Stimulated activated memory B cell treated with anti-CD40 and anti-IgM and Interleukin-4, amounts not matched to agents 10 μg/mL and 1 μg/mL and 100 μg/mL, for 72 hours (primary cell): ENCODE data around the gene LAMB4.
A peak's percentile ranks its signal among the peaks of the same experiment; 100 is the strongest.

ENCODE experiments used
- ATAC-seq: fragments of 150-1000 bp; cut with Tn5 transposase; 2 replicates; pipeline ENCODE4 v1.10.0; 2021
- H3K27ac Mint-ChIP-seq: one replicate; pipeline ENCODE4 v1.8.0; 2022; ENCODE audit warnings: mild to moderate bottlenecking, mixed read lengths
- H3K27me3 Mint-ChIP-seq: one replicate; pipeline ENCODE4 v1.8.0; 2022; ENCODE audit warnings: mixed read lengths
- H3K36me3 Mint-ChIP-seq: one replicate; pipeline ENCODE4 v1.8.0; 2022; ENCODE audit warnings: mixed read lengths
- H3K4me1 Mint-ChIP-seq: one replicate; pipeline ENCODE4 v1.8.0; 2022; ENCODE audit warnings: mixed read lengths
- H3K4me3 Mint-ChIP-seq: one replicate; pipeline ENCODE4 v1.8.0; 2022; ENCODE audit warnings: mild to moderate bottlenecking, moderate library complexity, mixed read lengths
- H3K9me3 Mint-ChIP-seq: one replicate; pipeline ENCODE4 v1.8.0; 2022; ENCODE audit warnings: mixed read lengths

LAMB4 gene

GRCh38 chr7:108014747-108015682 is 115.1 kb downstream of the LAMB4 start:
- Mint-ChIP-seq H3K4me3 (no peak overlapping the region), H3K27ac (no peak overlapping the region), H3K27me3 (peaks cover 33% of the 10 kb centered on the region), H3K9me3 (no peaks in the 10 kb centered on the region), H3K36me3 (no peaks in the 10 kb centered on the region), H3K4me1 (peaks cover 5% of the 10 kb centered on the region)
- ATAC-seq = no peak

GRCh38 chr7:108014215-108014614 is 115.9 kb downstream of the LAMB4 start:
- Mint-ChIP-seq H3K4me3 (no peak overlapping the region), H3K4me1 (peaks cover 5% of the 10 kb centered on the region), H3K27ac (no peak overlapping the region), H3K9me3 (no peaks in the 10 kb centered on the region), H3K36me3 (no peaks in the 10 kb centered on the region), H3K27me3 (peaks cover 25% of the 10 kb centered on the region)
- ATAC-seq = no peak

- H3K36me3 Mint-ChIP-seq = no peaks in the 10 kb centered on the region
- ATAC-seq = no peak
- peaks cover 12% of the 10 kb centered on the region for H3K27me3 Mint-ChIP-seq
- peaks cover 5% of the 10 kb centered on the region for H3K4me1 Mint-ChIP-seq
- H3K27ac Mint-ChIP-seq = no peak overlapping the region
- no peaks in the 10 kb centered on the region for H3K9me3 Mint-ChIP-seq
- no peak overlapping the region for H3K4me3 Mint-ChIP-seq
Measured at GRCh38 chr7:108012499-108013430, 117.4 kb downstream of the LAMB4 start.

- no peaks in the 10 kb centered on the region for H3K36me3 Mint-ChIP-seq
- peaks cover 23% of the 10 kb centered on the region for H3K27me3 Mint-ChIP-seq
- H3K27ac Mint-ChIP-seq = no peak overlapping the region
Measured at GRCh38 chr7:108010377-108010776, 119.8 kb downstream of the LAMB4 start.

GRCh38 chr7:108009873-108010272 is 120.3 kb downstream of the LAMB4 start:
- Mint-ChIP-seq H3K36me3 (no peaks in the 10 kb centered on the region), H3K9me3 (no peaks in the 10 kb centered on the region), H3K4me3 (no peak overlapping the region), H3K27me3 (peaks cover 28% of the 10 kb centered on the region), H3K27ac (no peak overlapping the region), H3K4me1 (peaks cover 5% of the 10 kb centered on the region)
- ATAC-seq = no peak

More at GRCh38 chr7:108010377-108010776, 119.8 kb downstream of the LAMB4 start:
- peaks cover 5% of the 10 kb centered on the region for H3K4me1 Mint-ChIP-seq
- H3K9me3 Mint-ChIP-seq = no peaks in the 10 kb centered on the region
- H3K4me3 Mint-ChIP-seq = no peak overlapping the region
- ATAC-seq = peak; percentile 50

GRCh38 chr7:108008827-108009226 is 121.3 kb downstream of the LAMB4 start:
- Mint-ChIP-seq H3K36me3 (no peaks in the 10 kb centered on the region), H3K4me3 (no peak overlapping the region), H3K27me3 (peaks cover 39% of the 10 kb centered on the region), H3K27ac (no peak overlapping the region), H3K9me3 (no peaks in the 10 kb centered on the region), H3K4me1 (peaks cover 11% of the 10 kb centered on the region)
- no peak for ATAC-seq

- peaks cover 13% of the 10 kb centered on the region for H3K4me1 Mint-ChIP-seq
- no peaks in the 10 kb centered on the region for H3K9me3 Mint-ChIP-seq
Measured at GRCh38 chr7:108008240-108008639, 121.9 kb downstream of the LAMB4 start.

GRCh38 chr7:108007762-108008161 is 122.4 kb downstream of the LAMB4 start:
- Mint-ChIP-seq H3K36me3 (no peaks in the 10 kb centered on the region), H3K4me3 (no peak overlapping the region), H3K9me3 (no peaks in the 10 kb centered on the region), H3K4me1 (peaks cover 16% of the 10 kb centered on the region), H3K27ac (no peak overlapping the region), H3K27me3 (peaks cover 46% of the 10 kb centered on the region)
- no peak for ATAC-seq

More at GRCh38 chr7:108008240-108008639, 121.9 kb downstream of the LAMB4 start:
- Mint-ChIP-seq H3K27me3 (peaks cover 42% of the 10 kb centered on the region), H3K4me3 (no peak overlapping the region), H3K36me3 (no peaks in the 10 kb centered on the region), H3K27ac (no peak overlapping the region)
- no peak for ATAC-seq

- ATAC-seq = no peak
- H3K4me1 Mint-ChIP-seq = peaks cover 19% of the 10 kb centered on the region
- peaks cover 51% of the 10 kb centered on the region for H3K27me3 Mint-ChIP-seq
- H3K9me3 Mint-ChIP-seq = no peaks in the 10 kb centered on the region
- H3K4me3 Mint-ChIP-seq = no peak overlapping the region
- no peak overlapping the region for H3K27ac Mint-ChIP-seq
- H3K36me3 Mint-ChIP-seq = no peaks in the 10 kb centered on the region
Measured at GRCh38 chr7:108007261-108007660, 122.9 kb downstream of the LAMB4 start.

GRCh38 chr7:108004220-108005142 is 125.7 kb downstream of the LAMB4 start:
- ATAC-seq = no peak
- Mint-ChIP-seq H3K4me3 (peak overlapping the region; percentile 25), H3K36me3 (no peaks in the 10 kb centered on the region), H3K27me3 (peaks cover 66% of the 10 kb centered on the region), H3K9me3 (no peaks in the 10 kb centered on the region), H3K4me1 (peaks cover 23% of the 10 kb centered on the region), H3K27ac (no peak overlapping the region)

GRCh38 chr7:108003599-108003935 is 126.6 kb downstream of the LAMB4 start:
- Mint-ChIP-seq H3K9me3 (no peaks in the 10 kb centered on the region), H3K27ac (no peak overlapping the region), H3K27me3 (peaks cover 66% of the 10 kb centered on the region), H3K36me3 (no peaks in the 10 kb centered on the region), H3K4me1 (peaks cover 23% of the 10 kb centered on the region), H3K4me3 (peak overlapping the region; percentile 25)
- no peak for ATAC-seq

GRCh38 chr7:108002726-108003598 is 127.2 kb downstream of the LAMB4 start, which contains the start of gene LAMB1:
TSS of gene LAMB1 (minus strand) at chr7:108003161. CDS start at chr7:108002885, 276 bp downstream.
- Mint-ChIP-seq H3K36me3 (no peaks in the 10 kb centered on the region), H3K27ac (no peak within 1 kb of the TSS), H3K27me3 (peaks cover 66% of the 10 kb centered on the region), H3K9me3 (no peaks in the 10 kb centered on the region), H3K4me3 (peak within 1 kb of the TSS; percentile 77), H3K4me1 (peaks cover 23% of the 10 kb centered on the region)
- no peak for ATAC-seq

GRCh38 chr7:108001764-108002725 is 128.1 kb downstream of the LAMB4 start:
- H3K4me3 Mint-ChIP-seq = peak overlapping the region; percentile 77
- H3K9me3 Mint-ChIP-seq = no peaks in the 10 kb centered on the region
- H3K36me3 Mint-ChIP-seq = no peaks in the 10 kb centered on the region
- H3K4me1 Mint-ChIP-seq = peaks cover 23% of the 10 kb centered on the region
- peaks cover 60% of the 10 kb centered on the region for H3K27me3 Mint-ChIP-seq
- ATAC-seq = no peak
- H3K27ac Mint-ChIP-seq = no peak overlapping the region
